ENCODE measurements around the gene CLIP3. TPM values are rescaled to one million over a fixed set of nuclear protein-coding genes. Genes with fewer than 3 reads are reported as not detected.
"Not testable (repeated sequence)": the region's sequence is repeated elsewhere in the genome, so short reads cannot be mapped to it uniquely, and the experiment has no call there.

The CLIP3 gene
- total and polyA plus RNA-seq, 10 donors, result 2.7 to 18.0 (median 10.3) TPM

DNA sequence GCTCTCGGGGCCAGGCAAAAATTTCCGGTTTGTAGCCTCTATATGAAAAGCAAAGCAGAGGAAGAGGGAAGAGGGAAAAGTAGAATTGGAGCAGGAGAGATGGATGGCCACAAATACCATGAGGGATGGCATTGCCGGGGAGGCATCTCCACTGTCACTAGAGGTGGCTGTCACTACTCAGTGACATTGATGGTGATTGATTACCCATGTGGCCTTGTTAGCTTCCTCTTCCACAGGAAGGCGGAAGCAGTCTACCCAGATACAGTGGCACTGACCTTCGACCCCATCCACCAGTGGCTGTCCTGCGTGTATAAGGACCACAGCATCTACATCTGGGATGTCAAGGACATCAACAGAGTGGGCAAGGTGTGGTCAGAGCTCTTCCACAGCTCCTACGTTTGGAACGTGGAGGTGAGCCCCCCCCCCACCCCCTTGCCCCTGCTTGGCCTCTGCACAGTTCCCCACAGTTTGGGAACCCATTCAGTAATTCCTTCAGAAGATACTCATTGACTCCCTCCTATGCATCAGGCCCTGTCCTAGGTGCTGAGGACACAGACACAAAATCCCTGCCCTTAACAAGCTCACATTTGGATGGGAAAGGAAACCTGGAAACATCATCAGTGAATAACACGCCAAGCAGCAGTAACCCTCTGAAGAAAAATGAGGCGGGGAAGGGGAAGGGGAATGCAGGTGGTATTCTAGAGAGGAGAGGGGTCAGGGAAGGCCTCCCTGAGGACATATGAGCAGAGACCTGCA is 40.6 kb upstream of the CLIP3 start:
- TF ChIP-seq, protein P1, sequence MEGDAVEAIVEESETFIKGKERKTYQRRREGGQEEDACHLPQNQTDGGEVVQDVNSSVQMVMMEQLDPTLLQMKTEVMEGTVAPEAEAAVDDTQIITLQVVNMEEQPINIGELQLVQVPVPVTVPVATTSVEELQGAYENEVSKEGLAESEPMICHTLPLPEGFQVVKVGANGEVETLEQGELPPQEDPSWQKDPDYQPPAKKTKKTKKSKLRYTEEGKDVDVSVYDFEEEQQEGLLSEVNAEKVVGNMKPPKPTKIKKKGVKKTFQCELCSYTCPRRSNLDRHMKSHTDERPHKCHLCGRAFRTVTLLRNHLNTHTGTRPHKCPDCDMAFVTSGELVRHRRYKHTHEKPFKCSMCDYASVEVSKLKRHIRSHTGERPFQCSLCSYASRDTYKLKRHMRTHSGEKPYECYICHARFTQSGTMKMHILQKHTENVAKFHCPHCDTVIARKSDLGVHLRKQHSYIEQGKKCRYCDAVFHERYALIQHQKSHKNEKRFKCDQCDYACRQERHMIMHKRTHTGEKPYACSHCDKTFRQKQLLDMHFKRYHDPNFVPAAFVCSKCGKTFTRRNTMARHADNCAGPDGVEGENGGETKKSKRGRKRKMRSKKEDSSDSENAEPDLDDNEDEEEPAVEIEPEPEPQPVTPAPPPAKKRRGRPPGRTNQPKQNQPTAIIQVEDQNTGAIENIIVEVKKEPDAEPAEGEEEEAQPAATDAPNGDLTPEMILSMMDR (IDR thresholded peaks at IDR 0.05 in 8 of 11, conservative IDR thresholded peaks at IDR 0.05 in 3 of 11), result no peak
- TF ChIP-seq POLR2AphosphoS5 (IDR thresholded peaks at IDR 0.05), result peak in 1 of 3 donors; percentile 21
- TF ChIP-seq POLR2A (IDR thresholded peaks at IDR 0.05), result no peak
- intact Hi-C loops (cut with DNase I; ENCODE audit: low total_unique reads), result no loop called here
- peaks cover 0 to 24% (median 7%) of the 10 kb centered on the region in 6 donors for H3K4me1 ChIP-seq
- H3K36me3 ChIP-seq, result peaks cover 0 to 74% (median 0%) of the 10 kb centered on the region in 6 donors
- H3K27me3 ChIP-seq (replicated peaks in 1 of 7), result no peaks in the 10 kb centered on the region
- DNase-seq, result no peak
- 67 to 92% (median 77%) methylated on average over 10 of the region's 10 CpGs for WGBS, 5 donors
- no peak overlapping the region for H3K27ac ChIP-seq
- no peaks in the 10 kb centered on the region for H3K9me3 ChIP-seq
- no peak overlapping the region for H3K4me3 ChIP-seq

DNA sequence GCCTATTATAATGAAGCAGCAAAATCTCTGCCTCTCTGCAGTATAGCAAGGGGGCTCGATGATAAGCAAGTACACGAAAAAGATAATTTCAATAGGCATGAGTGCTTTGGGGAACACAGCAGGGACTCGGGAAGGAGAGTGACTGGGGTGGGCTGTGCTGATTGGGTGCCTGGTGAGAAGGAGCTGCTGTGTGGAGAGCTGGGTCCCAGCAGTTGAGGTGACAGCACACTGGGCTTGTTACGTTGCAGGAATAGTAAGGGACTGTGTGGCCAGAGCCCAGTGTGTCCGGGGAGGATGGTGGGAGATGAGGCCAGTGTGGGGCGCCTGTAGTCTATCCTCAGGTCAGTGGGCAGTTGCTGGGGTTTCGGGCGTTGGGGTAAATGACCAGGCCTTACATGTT is 39.4 kb upstream of the CLIP3 start:
- 89 to 97% (median 95%) methylated on average over 8 of the region's 8 CpGs for WGBS, 5 donors
- Histone ChIP-seq H3K27me3 (replicated peaks in 1 of 7) (no peaks in the 10 kb centered on the region), H3K4me1 (peaks cover 0 to 24% (median 7%) of the 10 kb centered on the region in 6 donors), H3K4me3 (no peak overlapping the region), H3K27ac (no peak overlapping the region), H3K36me3 (peaks cover 0 to 81% (median 0%) of the 10 kb centered on the region in 6 donors), H3K9me3 (no peaks in the 10 kb centered on the region)
- intact Hi-C loops (cut with DNase I; ENCODE audit: low total_unique reads), result no loop called here
- TF ChIP-seq POLR2AphosphoS5 (IDR thresholded peaks at IDR 0.05), result no peak
- TF ChIP-seq, protein P1 (IDR thresholded peaks at IDR 0.05 in 8 of 11, conservative IDR thresholded peaks at IDR 0.05 in 3 of 11), result no peak
- no peak for TF ChIP-seq POLR2A (IDR thresholded peaks at IDR 0.05)
- DNase-seq, result no peak

DNA sequence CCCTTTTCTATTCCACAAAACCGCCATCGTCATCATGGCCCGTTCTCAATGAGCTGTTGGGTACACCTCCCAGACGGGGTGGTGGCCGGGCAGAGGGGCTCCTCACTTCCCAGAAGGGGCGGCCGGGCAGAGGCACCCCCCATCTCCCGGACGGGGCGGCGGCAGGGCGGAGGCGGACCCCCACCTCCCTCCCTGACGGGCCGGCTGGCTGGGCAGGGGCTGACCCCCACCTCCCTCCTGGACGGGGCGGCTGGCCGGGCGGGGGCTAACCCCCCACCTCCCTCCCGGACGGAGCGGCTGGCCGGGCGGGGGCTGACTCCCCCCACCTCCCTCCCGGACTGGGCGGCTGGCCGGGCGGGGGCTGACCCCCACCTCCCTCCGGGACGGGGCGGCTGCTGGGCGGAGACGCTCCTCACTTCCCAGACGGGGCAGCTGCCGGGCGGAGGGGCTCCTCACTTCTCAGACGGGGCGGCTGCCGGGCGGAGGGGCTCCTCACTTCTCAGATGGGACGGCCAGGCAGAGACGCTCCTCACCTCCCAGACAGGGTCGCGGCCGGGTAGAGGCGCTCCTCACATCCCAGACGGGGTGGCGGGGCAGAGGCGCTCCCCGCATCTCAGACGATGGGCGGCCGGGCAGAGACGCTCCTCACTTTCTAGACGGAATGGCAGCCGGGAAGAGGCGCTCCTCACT is 36.3 kb upstream of the CLIP3 start:
- peaks cover 0 to 23% (median 7%) of the 10 kb centered on the region in 6 donors for H3K4me1 ChIP-seq
- peaks cover 0 to 82% (median 0%) of the 10 kb centered on the region in 6 donors for H3K36me3 ChIP-seq
- DNase-seq; H3K9me3 ChIP-seq; intact Hi-C loops (cut with DNase I; ENCODE audit: low total_unique reads); H3K27me3 ChIP-seq (replicated peaks in 1 of 7); H3K27ac ChIP-seq; H3K4me3 ChIP-seq: not testable (repeated sequence)
- 95 to 98% (median 98%) methylated on average over 16 to 54 of the region's 57 CpGs for WGBS, 5 donors

DNA sequence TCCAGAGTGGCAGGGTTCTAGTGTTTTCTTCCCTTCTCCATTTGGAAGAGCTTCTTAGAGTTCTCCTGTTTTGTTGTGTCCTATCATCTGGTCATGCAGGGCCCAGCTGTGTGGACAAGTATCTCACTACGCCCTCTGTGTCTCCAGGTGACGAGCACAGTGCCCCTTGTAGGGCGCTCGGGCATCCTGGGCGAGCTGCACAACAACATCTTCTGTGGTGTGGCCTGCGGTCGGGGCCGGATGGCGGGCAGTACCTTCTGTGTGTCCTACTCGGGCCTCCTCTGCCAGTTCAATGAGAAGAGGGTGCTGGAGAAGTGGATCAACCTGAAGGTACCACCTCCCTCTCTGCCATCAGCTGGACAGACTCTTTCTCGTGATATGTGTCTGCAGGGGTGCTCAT is 35.0 kb upstream of the CLIP3 start:
- Histone ChIP-seq H3K27me3 (replicated peaks in 1 of 7) (no peaks in the 10 kb centered on the region), H3K4me3 (no peak overlapping the region), H3K9me3 (no peaks in the 10 kb centered on the region), H3K36me3 (peaks cover 0 to 81% (median 0%) of the 10 kb centered on the region in 6 donors), H3K4me1 (peaks cover 0 to 10% (median 1%) of the 10 kb centered on the region in 6 donors), H3K27ac (no peak overlapping the region)
- DNase-seq, result no peak
- WGBS, 5 donors, result 92 to 97% (median 96%) methylated on average over 10 to 11 of the region's 11 CpGs
- intact Hi-C loops (cut with DNase I; ENCODE audit: low total_unique reads), result no loop called here
- TF ChIP-seq POLR2A (IDR thresholded peaks at IDR 0.05), result no peak
- no peak for TF ChIP-seq POLR2AphosphoS5 (IDR thresholded peaks at IDR 0.05)
- TF ChIP-seq, protein P1 (IDR thresholded peaks at IDR 0.05 in 8 of 11, conservative IDR thresholded peaks at IDR 0.05 in 3 of 11), result no peak
